Liver (tissue), 3 donors: ENCODE results near the gene EGFLAM.

Experiments
- EGR1 ChIP-seq, 2 donors: IDR thresholded peaks; 2 replicates each; pipeline ENCODE4 v1.6.1; 2016 to 2018; ENCODE audit warnings: antibody characterized with exemption in 2 of 2, low read depth in 2 of 2
- FOXA1 ChIP-seq: IDR thresholded peaks from 2 replicates; pipeline ENCODE4 v1.6.1; 2016; ENCODE audit warnings: antibody characterized with exemption
- GABPA ChIP-seq, 2 donors: IDR thresholded peaks in 1 of 2; conservative IDR thresholded peaks in 1 of 2; 2 replicates each; pipeline ENCODE4 v1.6.1; 2016; ENCODE audit warnings: antibody characterized with exemption in 2 of 2, mild to moderate bottlenecking in 1 of 2, moderate library complexity in 1 of 2
- JUND ChIP-seq, 2 donors: IDR thresholded peaks; 2 replicates each; pipeline ENCODE4 v1.6.1; 2016; ENCODE audit warnings: antibody characterized with exemption in 2 of 2
- NR2F2 ChIP-seq: IDR thresholded peaks from 2 replicates; pipeline ENCODE4 v1.6.1; 2016; ENCODE audit warnings: antibody characterized with exemption
- RAD21 ChIP-seq, 2 donors: IDR thresholded peaks; 2 replicates each; pipeline ENCODE4 v1.6.1; 2016; ENCODE audit warnings: antibody characterized with exemption in 2 of 2, mild to moderate bottlenecking in 2 of 2
- SP1 ChIP-seq: IDR thresholded peaks from 2 replicates; pipeline ENCODE4 v1.6.1; 2018; ENCODE audit warnings: antibody characterized with exemption, mild to moderate bottlenecking
- TAF1 ChIP-seq: conservative IDR thresholded peaks from 2 replicates; pipeline ENCODE4 v1.6.1; 2016; ENCODE audit warnings: antibody characterized with exemption, mild to moderate bottlenecking
- YY1 ChIP-seq: IDR thresholded peaks from 2 replicates; pipeline ENCODE4 v1.6.1; 2016; ENCODE audit warnings: antibody characterized with exemption, mild to moderate bottlenecking
- TF ChIP-seq, protein P1 (sequence below): fragments of 150-350 bp; IDR thresholded peaks from 2 replicates; pipeline ENCODE4 v1.5.1; 2017; ENCODE audit warnings: improper control_type of control experiment, low read depth, low read length; ENCODE audit not compliant: missing input control
- TF ChIP-seq, protein P2 (sequence below): IDR thresholded peaks from 2 replicates; pipeline ENCODE4 v1.6.1; 2016; ENCODE audit warnings: antibody characterized with exemption
- TF ChIP-seq, protein P3 (sequence below): IDR thresholded peaks from 2 replicates; pipeline ENCODE4 v1.6.1; 2016; ENCODE audit warnings: antibody characterized with exemption
- TF ChIP-seq, protein P4 (sequence below): IDR thresholded peaks from 2 replicates; pipeline ENCODE4 v1.6.1; 2016; ENCODE audit warnings: antibody characterized with exemption
- TF ChIP-seq, protein P5 (sequence below): IDR thresholded peaks from 2 replicates; pipeline ENCODE4 v1.6.1; 2016; ENCODE audit warnings: antibody characterized with exemption, mild to moderate bottlenecking
- donor health status: healthy.
- donor health status: healthy.

DNA sequence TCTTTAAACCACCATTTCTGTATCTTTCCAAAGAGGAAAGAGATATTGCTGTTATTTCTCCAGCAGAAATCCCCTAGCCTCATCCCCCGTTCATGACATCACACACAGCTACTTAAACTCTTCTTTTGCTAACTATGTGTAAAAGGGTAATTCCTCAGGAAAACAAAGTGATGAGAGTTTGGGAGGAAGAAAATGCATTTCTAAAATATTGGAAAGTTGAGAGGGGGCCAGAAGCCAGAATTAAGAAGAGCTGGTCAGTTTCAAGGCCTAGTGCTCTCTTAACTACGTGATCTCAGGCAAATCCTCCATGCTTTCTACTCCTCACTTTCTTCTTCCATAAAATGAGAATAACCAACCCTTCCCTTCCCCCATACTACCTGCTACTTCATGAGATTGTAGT is 188.7 kb downstream of the EGFLAM start:
- TF ChIP-seq, protein P1, sequence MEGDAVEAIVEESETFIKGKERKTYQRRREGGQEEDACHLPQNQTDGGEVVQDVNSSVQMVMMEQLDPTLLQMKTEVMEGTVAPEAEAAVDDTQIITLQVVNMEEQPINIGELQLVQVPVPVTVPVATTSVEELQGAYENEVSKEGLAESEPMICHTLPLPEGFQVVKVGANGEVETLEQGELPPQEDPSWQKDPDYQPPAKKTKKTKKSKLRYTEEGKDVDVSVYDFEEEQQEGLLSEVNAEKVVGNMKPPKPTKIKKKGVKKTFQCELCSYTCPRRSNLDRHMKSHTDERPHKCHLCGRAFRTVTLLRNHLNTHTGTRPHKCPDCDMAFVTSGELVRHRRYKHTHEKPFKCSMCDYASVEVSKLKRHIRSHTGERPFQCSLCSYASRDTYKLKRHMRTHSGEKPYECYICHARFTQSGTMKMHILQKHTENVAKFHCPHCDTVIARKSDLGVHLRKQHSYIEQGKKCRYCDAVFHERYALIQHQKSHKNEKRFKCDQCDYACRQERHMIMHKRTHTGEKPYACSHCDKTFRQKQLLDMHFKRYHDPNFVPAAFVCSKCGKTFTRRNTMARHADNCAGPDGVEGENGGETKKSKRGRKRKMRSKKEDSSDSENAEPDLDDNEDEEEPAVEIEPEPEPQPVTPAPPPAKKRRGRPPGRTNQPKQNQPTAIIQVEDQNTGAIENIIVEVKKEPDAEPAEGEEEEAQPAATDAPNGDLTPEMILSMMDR, result no peak
- TF ChIP-seq JUND (IDR thresholded peaks at IDR 0.05) (no peak), FOXA1 (no peak), GABPA (IDR thresholded peaks at IDR 0.05 in 1 of 2, conservative IDR thresholded peaks at IDR 0.05 in 1 of 2) (no peak), EGR1 (IDR thresholded peaks at IDR 0.05; ENCODE audit: low read depth in 2 of 2) (no peak), TAF1 (no peak), NR2F2 (no peak), RAD21 (IDR thresholded peaks at IDR 0.05) (no peak), SP1 (no peak), YY1 (no peak)
- TF ChIP-seq, protein P2, sequence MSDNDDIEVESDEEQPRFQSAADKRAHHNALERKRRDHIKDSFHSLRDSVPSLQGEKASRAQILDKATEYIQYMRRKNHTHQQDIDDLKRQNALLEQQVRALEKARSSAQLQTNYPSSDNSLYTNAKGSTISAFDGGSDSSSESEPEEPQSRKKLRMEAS, result no peak
- TF ChIP-seq, protein P3, sequence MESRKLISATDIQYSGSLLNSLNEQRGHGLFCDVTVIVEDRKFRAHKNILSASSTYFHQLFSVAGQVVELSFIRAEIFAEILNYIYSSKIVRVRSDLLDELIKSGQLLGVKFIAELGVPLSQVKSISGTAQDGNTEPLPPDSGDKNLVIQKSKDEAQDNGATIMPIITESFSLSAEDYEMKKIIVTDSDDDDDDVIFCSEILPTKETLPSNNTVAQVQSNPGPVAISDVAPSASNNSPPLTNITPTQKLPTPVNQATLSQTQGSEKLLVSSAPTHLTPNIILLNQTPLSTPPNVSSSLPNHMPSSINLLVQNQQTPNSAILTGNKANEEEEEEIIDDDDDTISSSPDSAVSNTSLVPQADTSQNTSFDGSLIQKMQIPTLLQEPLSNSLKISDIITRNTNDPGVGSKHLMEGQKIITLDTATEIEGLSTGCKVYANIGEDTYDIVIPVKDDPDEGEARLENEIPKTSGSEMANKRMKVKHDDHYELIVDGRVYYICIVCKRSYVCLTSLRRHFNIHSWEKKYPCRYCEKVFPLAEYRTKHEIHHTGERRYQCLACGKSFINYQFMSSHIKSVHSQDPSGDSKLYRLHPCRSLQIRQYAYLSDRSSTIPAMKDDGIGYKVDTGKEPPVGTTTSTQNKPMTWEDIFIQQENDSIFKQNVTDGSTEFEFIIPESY, result no peak
- TF ChIP-seq, protein P4, sequence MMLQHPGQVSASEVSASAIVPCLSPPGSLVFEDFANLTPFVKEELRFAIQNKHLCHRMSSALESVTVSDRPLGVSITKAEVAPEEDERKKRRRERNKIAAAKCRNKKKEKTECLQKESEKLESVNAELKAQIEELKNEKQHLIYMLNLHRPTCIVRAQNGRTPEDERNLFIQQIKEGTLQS, result no peak
- TF ChIP-seq, protein P5, sequence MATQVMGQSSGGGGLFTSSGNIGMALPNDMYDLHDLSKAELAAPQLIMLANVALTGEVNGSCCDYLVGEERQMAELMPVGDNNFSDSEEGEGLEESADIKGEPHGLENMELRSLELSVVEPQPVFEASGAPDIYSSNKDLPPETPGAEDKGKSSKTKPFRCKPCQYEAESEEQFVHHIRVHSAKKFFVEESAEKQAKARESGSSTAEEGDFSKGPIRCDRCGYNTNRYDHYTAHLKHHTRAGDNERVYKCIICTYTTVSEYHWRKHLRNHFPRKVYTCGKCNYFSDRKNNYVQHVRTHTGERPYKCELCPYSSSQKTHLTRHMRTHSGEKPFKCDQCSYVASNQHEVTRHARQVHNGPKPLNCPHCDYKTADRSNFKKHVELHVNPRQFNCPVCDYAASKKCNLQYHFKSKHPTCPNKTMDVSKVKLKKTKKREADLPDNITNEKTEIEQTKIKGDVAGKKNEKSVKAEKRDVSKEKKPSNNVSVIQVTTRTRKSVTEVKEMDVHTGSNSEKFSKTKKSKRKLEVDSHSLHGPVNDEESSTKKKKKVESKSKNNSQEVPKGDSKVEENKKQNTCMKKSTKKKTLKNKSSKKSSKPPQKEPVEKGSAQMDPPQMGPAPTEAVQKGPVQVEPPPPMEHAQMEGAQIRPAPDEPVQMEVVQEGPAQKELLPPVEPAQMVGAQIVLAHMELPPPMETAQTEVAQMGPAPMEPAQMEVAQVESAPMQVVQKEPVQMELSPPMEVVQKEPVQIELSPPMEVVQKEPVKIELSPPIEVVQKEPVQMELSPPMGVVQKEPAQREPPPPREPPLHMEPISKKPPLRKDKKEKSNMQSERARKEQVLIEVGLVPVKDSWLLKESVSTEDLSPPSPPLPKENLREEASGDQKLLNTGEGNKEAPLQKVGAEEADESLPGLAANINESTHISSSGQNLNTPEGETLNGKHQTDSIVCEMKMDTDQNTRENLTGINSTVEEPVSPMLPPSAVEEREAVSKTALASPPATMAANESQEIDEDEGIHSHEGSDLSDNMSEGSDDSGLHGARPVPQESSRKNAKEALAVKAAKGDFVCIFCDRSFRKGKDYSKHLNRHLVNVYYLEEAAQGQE, result no peak
